LNCAP (cell line): ENCODE measurements around the gene NRP2.

Source experiments
- TF ChIP-seq, protein P1 (sequence below): fragments of 450-650 bp; IDR thresholded peaks from 2 replicates; pipeline ENCODE4 v1.5.1; 2017; ENCODE audit warnings: mild to moderate bottlenecking

The NRP2 gene

DNA sequence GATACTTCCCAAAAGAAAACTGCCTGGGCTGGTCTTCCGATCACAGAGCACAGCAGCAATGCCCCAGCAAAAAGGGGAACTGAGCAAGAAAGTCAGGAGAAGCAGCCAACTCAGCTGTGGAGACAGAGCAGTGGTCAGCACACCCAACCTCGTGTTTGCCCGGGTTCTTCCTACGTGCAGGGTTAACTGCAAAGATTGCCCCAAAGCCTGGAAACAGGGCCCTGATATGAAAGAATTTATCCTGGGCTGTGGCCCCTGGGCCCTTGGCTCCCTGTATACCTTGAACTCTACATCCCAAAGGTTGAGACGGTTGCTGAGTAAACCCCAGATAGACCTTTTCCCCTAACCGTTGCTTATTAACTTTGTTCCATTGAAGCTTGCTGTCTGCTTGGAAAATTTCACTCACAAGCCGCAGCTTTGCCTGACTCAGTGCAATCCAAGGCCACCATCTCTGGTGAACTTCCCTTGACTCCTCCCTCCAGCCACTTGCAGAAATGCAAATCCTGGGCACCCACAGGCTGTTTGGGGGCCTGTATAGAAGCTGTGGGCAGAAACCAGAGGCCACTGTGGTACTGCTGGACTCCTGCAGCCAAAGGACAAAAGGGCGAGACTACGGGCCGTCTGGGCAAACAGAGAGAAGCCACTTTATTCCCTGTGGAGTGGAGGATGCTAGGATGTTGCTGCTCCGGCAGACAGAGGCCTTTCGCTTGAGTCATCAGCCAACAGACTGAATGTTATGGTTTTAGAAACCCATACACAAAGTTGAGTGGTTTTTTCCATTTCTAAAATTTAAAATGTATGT, 18.2 kb downstream of the NRP2 start:
- TF ChIP-seq, protein P1, sequence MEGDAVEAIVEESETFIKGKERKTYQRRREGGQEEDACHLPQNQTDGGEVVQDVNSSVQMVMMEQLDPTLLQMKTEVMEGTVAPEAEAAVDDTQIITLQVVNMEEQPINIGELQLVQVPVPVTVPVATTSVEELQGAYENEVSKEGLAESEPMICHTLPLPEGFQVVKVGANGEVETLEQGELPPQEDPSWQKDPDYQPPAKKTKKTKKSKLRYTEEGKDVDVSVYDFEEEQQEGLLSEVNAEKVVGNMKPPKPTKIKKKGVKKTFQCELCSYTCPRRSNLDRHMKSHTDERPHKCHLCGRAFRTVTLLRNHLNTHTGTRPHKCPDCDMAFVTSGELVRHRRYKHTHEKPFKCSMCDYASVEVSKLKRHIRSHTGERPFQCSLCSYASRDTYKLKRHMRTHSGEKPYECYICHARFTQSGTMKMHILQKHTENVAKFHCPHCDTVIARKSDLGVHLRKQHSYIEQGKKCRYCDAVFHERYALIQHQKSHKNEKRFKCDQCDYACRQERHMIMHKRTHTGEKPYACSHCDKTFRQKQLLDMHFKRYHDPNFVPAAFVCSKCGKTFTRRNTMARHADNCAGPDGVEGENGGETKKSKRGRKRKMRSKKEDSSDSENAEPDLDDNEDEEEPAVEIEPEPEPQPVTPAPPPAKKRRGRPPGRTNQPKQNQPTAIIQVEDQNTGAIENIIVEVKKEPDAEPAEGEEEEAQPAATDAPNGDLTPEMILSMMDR = no peak

DNA sequence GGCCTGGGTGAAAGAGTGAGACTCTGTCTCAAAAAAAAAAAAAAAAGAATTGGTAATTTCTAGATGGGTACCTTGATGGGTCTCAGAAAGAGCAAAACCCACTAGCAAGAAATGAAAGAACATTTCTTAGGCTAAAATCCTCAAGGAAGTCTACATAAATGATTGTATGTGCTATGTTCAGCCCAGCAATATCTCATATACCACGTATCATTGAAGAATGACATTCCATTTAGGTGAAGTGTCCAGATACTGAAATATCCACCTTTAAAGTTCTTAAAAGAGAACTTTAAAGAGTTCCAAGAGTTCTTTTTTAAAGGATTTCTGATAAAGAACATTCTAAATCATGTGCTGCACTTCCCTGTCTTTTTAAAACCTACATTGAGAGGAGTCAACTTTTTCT, 19.2 kb downstream of the NRP2 start:
- TF ChIP-seq, protein P1 = no peak

DNA sequence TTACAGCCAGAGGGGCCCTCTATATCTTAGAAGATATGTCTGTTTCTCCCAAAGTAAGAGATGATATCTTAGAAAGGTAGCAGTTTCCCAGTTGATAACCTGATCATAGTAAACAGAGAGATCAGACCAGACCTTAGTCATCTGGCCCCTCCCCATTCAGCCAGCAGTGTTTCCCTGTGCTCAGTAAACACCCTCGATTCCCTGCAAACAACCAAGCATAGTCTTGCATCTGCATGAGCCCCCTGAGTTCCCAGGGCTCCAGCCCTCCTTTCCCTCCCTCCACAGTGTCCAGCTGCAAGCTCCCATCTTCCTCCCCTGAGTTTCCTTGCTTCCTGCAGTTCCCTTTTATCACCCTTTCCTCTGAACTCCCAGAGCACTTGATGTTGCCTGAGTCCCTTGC, 20.3 kb downstream of the NRP2 start:
- TF ChIP-seq, protein P1 = no peak

DNA sequence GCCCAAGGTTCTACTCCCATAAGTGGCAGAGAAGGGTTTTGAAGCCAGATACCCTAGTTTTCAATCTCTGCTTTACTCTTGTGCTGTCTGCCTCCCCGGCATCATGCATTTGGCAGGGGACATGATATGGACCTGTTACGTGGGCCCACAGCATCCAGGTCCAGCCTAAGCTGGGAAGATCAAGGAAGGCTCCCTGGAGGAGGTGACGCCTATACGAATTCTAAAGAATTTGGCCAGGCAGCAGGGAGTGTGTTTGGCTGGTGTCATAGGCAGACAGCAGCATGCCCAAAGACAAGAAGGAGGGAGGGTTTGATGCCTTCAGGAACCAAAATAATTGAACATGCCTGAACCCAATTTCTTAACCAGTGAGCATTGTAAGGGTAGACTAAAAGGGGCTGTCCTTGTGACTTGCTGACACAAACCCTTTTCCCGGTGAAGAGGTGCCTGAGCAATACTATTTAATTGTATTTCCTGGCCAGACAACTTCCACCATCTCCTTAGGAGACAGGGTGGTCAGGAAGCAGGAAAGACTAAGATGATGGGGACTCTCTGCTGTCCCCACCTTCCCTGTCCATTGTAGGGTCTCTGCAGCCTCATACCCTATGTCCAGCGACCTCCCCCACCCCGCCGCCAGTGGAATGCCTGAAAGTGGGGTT, 21.3 kb downstream of the NRP2 start:
- TF ChIP-seq, protein P1 = no peak

DNA sequence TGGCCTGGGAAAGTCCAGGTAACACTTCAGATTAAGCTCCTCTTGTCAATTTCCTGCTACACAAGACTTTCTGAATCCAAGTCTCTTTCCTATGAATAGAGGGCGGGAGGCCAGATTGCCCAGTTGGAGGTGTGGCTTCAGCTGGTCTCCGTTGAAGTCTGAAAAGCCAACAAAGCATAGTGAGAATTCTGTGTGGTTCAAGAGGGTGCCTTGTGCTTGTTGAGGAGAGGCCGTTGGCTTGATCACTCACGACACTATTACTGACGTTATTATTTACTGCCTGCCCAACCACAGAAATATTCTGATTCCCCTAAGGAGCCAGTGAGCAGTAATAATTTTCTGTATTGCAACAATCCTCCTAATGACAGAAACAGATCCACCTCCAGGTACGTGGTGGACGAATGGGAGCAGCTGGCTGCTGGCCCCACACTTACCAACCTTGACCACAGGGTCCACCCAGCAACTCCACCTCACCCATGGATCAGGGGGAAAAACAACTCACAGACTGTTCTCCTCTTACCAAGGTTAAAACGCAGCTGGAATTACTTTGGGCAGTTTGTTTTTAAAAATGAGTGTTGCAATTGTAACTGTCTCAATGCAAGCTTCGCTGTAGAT, 21.9 kb downstream of the NRP2 start:
- TF ChIP-seq, protein P1 = no peak

DNA sequence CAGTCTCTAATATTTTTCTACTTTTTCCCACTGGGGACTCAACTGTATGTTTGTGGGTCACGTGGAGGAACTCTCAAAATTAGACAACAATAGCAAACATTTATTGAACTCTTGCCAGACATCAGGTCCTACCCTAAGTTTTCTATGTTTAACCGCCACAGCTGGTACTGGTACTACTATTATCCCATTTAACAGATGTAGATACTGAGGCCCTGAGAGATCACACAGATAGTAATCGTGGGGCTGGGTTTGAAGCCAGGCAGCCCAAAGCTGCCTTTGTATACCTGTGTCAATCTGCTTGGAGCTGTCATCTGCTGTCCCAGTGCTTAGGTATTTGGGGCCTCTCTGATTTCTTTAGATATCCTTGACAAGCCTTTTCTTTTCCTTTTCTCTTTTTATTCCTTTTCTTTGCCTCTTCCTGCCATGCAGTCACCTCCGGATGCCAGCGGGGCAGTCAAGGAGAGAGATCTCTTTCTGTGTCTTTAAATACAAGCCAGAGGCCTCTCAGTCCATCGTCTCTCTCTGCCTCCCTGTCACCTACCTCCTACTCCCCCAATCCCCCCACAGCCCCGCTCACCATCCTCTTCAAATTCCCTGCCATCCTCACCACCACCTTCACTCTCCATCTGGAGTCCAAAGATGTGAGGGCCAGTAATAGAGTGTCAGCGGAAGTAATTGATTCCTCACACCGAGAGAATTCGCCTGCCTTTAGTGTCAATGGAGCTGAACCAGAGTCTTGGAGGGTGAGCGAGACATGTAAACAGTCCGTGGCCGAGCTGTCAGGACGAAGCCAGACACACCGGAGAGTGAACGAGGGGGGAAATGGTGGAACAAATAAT, 23.4 kb downstream of the NRP2 start:
- TF ChIP-seq, protein P1 = no peak

DNA sequence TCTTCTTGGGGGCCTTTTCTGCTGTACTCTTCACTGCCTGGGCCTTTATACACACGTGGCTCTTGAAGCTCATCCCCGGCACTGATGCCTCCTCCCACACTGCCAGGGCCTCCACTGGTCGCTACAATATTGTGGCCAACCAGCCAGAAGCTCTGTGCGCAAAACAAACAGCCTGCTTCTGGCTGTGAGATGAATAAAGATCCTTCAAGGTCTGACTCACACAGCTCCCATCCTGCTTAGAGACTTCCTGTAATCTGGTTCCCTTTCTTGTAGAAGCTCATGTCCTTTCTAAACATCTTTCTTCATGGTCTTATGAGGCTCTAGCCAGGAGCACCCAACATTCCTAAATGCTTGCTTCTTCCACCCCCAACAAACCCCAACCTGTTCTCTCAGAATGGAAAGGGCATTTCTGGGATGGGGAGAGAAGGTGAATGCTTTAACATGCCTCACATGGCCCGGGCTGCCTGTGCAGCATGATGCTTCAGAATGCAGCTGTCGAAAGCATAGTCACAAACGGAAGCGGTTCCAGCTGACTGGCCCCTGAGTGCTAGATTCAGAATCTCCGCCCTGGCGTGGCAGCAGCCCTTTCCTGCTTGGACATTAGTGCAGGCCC, 24.6 kb downstream of the NRP2 start:
- TF ChIP-seq, protein P1 = no peak
